Activated naive CD8-positive, alpha-beta T cell treated with anti-CD3 and anti-CD28 coated beads, Interleukin-2, amount 50 U/mL, for 24 hours (primary cell): ENCODE measurements around the gene DMD.
"Not testable (repeated sequence)": the region's sequence is repeated elsewhere in the genome, so short reads cannot be mapped to it uniquely, and the experiment has no call there.

ENCODE experiments used
- ATAC-seq: fragments of 150-1000 bp; cut with Tn5 transposase; one replicate; pipeline ENCODE4 v1.10.0; 2021
- DNase-seq: peaks from one replicate; pipeline ENCODE4 v3.0.0; 2021
- H3K27ac Mint-ChIP-seq: one replicate; pipeline ENCODE4 v1.8.0; 2021; ENCODE audit warnings: mild to moderate bottlenecking, mixed read lengths
- H3K27me3 Mint-ChIP-seq: one replicate; pipeline ENCODE4 v1.8.0; 2021; ENCODE audit warnings: mixed read lengths
- H3K36me3 Mint-ChIP-seq: one replicate; pipeline ENCODE4 v1.8.0; 2021; ENCODE audit warnings: low read depth, mixed read lengths
- H3K4me1 Mint-ChIP-seq: one replicate; pipeline ENCODE4 v1.8.0; 2021; ENCODE audit warnings: mixed read lengths
- H3K4me3 Mint-ChIP-seq: one replicate; pipeline ENCODE4 v1.8.0; 2021; ENCODE audit warnings: mild to moderate bottlenecking, moderate library complexity, mixed read lengths
- H3K9me3 Mint-ChIP-seq: one replicate; pipeline ENCODE4 v1.8.0; 2021; ENCODE audit warnings: mixed read lengths

The DMD gene

GRCh38 chrX:32268207-32268606 lies 943.1 kb downstream of the DMD start:
- H3K9me3 Mint-ChIP-seq: peaks cover 3% of the 10 kb centered on the region
- no peaks in the 10 kb centered on the region for H3K27me3 Mint-ChIP-seq
- ATAC-seq (no peak), DNase-seq (no peak)
- H3K27ac Mint-ChIP-seq: no peak overlapping the region
- no peak overlapping the region for H3K4me3 Mint-ChIP-seq
- no peaks in the 10 kb centered on the region for H3K4me1 Mint-ChIP-seq
- H3K36me3 Mint-ChIP-seq: no peaks in the 10 kb centered on the region

DNA sequence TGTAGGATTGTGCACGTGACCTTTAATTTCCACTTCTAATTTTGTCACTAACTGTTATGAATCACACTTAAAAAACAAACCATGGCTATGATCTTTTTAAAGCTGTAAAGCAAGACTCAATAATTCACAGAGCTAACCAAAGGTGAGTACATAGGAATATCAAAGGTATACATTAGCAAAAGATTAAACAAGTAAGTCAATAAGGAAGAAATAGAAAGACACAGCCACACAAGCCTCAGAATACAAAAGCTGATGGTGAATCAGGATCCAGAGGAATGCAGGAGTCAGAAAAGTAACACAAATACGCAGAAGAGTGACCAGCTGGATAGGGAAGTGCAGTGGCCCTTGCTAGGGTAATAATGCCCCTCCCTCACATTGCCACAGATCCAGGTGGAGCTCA lies 943.6 kb downstream of the DMD start:
- peaks cover 3% of the 10 kb centered on the region for H3K9me3 Mint-ChIP-seq
- no peaks in the 10 kb centered on the region for H3K4me1 Mint-ChIP-seq
- H3K4me3 Mint-ChIP-seq: no peak overlapping the region
- ATAC-seq: no peak
- no peaks in the 10 kb centered on the region for H3K36me3 Mint-ChIP-seq
- no peak for DNase-seq
- no peaks in the 10 kb centered on the region for H3K27me3 Mint-ChIP-seq
- H3K27ac Mint-ChIP-seq: no peak overlapping the region

DNA sequence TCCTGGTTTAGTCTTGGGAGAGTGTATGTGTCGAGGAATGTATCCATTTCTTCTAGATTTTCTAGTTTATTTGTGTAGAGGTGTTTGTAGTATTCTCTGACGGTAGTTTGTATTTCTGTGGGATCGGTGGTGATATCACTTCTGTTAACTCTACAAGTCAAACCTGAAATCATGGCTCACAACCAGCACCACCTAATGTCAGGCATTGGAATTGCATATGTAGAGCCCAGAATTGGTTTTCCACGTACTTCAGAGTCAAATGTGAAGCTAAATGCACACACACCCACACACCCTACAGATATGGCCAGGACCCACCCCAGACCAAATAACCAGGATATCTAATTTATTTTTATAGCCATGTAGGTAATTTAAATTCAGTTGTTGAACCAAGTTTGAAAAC lies 964.7 kb downstream of the DMD start:
- not testable (repeated sequence) for H3K27me3 Mint-ChIP-seq, H3K4me1 Mint-ChIP-seq, H3K36me3 Mint-ChIP-seq, ATAC-seq, H3K9me3 Mint-ChIP-seq, H3K27ac Mint-ChIP-seq, H3K4me3 Mint-ChIP-seq, DNase-seq

DNA sequence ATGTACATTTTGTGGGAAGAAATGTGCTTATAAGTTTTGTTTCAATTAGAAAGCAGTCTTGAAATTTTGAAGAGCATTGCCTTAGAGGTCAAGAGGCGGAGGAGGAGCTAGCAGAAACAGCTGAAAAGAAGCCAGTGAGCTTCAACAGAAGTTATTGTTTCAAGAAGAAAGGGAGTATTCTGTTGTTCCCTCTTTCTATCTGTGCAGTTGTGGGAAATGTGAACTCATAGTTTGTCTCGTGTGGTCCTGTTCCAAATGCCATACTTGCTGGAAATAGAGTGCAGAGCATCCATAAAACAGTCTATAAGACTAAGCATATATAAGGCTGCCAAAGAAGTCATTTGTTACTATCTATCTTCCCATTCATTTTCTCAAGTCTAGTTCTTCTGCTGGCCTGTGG lies 1015.7 kb downstream of the DMD start:
- no peak overlapping the region for H3K27ac Mint-ChIP-seq
- H3K9me3 Mint-ChIP-seq: no peaks in the 10 kb centered on the region
- DNase-seq: no peak
- H3K36me3 Mint-ChIP-seq: no peaks in the 10 kb centered on the region
- H3K27me3 Mint-ChIP-seq: no peaks in the 10 kb centered on the region
- no peak overlapping the region for H3K4me3 Mint-ChIP-seq
- no peak for ATAC-seq
- no peaks in the 10 kb centered on the region for H3K4me1 Mint-ChIP-seq

DNA sequence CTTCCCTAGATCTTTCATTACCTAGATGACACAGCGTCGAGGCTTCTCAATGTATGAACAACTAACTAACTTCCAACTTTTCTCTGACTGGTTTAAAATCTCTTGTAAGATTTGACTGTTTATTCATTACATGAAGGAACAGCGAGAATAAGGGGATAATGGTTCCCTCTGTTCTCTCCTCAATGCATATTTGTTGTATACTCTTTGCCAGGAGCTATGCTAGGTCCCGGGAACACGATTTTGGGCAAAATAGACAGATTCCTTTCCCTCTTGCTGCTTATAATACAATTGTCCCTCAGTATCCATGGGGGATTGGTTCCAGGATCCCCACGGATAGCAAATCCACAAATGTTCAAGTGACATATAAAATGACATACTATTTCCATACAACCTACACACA lies 1020.0 kb downstream of the DMD start:
- no peaks in the 10 kb centered on the region for H3K27me3 Mint-ChIP-seq

DNA sequence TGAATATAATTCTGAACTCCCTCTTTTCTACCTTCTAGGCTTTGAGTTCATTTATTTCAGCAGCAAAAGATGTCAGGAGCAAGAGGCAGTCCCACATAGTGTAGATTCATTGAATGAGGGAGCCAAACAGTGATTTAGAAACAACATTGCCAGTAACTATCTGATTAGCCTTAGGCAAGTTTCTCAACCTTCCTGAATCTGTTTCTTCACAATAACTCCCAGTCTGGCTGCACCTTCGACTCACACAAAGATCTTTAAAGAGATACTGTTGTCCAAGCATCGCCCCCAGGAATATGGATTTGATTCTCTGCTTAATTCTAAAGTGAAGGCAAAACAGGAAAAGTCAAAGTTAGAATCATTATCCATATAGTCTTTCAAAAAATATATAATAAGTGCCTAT lies 1026.2 kb downstream of the DMD start:
- DNase-seq: no peak
- Mint-ChIP-seq H3K9me3 (no peaks in the 10 kb centered on the region), H3K27me3 (no peaks in the 10 kb centered on the region), H3K4me3 (no peak overlapping the region), H3K4me1 (no peaks in the 10 kb centered on the region), H3K27ac (no peak overlapping the region), H3K36me3 (no peaks in the 10 kb centered on the region)
- no peak for ATAC-seq

More for the DNA sequence above, 1020.0 kb downstream of the DMD start:
- Mint-ChIP-seq H3K36me3 (no peaks in the 10 kb centered on the region), H3K4me1 (no peaks in the 10 kb centered on the region), H3K4me3 (no peak overlapping the region), H3K9me3 (no peaks in the 10 kb centered on the region), H3K27ac (no peak overlapping the region)
- ATAC-seq: no peak
- DNase-seq: no peak

- no peaks in the 10 kb centered on the region for H3K9me3 Mint-ChIP-seq
- no peaks in the 10 kb centered on the region for H3K36me3 Mint-ChIP-seq
- no peaks in the 10 kb centered on the region for H3K27me3 Mint-ChIP-seq
- no peak for ATAC-seq
- no peaks in the 10 kb centered on the region for H3K4me1 Mint-ChIP-seq
- no peak overlapping the region for H3K27ac Mint-ChIP-seq
- no peak for DNase-seq
- no peak overlapping the region for H3K4me3 Mint-ChIP-seq
Measured at GRCh38 chrX:32183066-32183465, 1028.3 kb downstream of the DMD start.

- ATAC-seq (no peak), DNase-seq (no peak)
- Mint-ChIP-seq H3K4me1 (no peaks in the 10 kb centered on the region), H3K36me3 (no peaks in the 10 kb centered on the region), H3K27me3 (no peaks in the 10 kb centered on the region), H3K9me3 (peaks cover 4% of the 10 kb centered on the region), H3K4me3 (no peak overlapping the region), H3K27ac (no peak overlapping the region)
Measured at GRCh38 chrX:32176510-32176909, 1034.8 kb downstream of the DMD start.

DNA sequence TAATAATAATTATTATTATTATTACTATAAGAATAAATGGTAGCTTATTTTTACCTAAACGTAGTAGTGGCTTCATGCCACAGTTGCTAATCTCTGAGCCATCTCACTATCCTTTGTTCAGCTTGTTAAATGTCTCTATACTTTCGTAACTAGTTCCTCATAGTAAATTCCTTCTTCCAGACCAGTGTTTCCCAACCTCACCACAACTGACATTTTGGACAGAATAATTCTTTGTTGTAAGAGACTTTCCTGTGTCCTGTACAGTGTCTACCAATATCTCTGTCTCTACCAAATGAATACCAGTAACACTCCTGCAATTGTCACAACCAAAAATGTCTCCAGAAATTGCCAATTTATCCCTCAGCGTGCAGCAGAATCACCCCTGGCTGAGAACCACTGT lies 1040.9 kb downstream of the DMD start:
- DNase-seq: no peak
- Mint-ChIP-seq H3K27me3 (no peaks in the 10 kb centered on the region), H3K9me3 (no peaks in the 10 kb centered on the region), H3K4me1 (no peaks in the 10 kb centered on the region), H3K4me3 (no peak overlapping the region), H3K27ac (no peak overlapping the region), H3K36me3 (no peaks in the 10 kb centered on the region)
- no peak for ATAC-seq

- no peak for DNase-seq
- Mint-ChIP-seq H3K36me3 (no peaks in the 10 kb centered on the region), H3K9me3 (no peaks in the 10 kb centered on the region), H3K27ac (no peak overlapping the region), H3K4me3 (no peak overlapping the region), H3K4me1 (no peaks in the 10 kb centered on the region), H3K27me3 (no peaks in the 10 kb centered on the region)
- no peak for ATAC-seq
Measured at GRCh38 chrX:32155044-32155638, 1056.2 kb downstream of the DMD start.

- Mint-ChIP-seq H3K9me3 (no peaks in the 10 kb centered on the region), H3K4me1 (no peaks in the 10 kb centered on the region), H3K27ac (no peak overlapping the region), H3K27me3 (no peaks in the 10 kb centered on the region), H3K4me3 (no peak overlapping the region), H3K36me3 (no peaks in the 10 kb centered on the region)
- DNase-seq (no peak), ATAC-seq (no peak)
Measured at GRCh38 chrX:32153585-32153984, 1057.8 kb downstream of the DMD start.

GRCh38 chrX:32150141-32150540 lies 1061.2 kb downstream of the DMD start:
- DNase-seq (no peak), ATAC-seq (no peak)
- Mint-ChIP-seq H3K9me3 (no peaks in the 10 kb centered on the region), H3K4me1 (no peaks in the 10 kb centered on the region), H3K4me3 (no peak overlapping the region), H3K27me3 (no peaks in the 10 kb centered on the region), H3K36me3 (no peaks in the 10 kb centered on the region), H3K27ac (no peak overlapping the region)

DNA sequence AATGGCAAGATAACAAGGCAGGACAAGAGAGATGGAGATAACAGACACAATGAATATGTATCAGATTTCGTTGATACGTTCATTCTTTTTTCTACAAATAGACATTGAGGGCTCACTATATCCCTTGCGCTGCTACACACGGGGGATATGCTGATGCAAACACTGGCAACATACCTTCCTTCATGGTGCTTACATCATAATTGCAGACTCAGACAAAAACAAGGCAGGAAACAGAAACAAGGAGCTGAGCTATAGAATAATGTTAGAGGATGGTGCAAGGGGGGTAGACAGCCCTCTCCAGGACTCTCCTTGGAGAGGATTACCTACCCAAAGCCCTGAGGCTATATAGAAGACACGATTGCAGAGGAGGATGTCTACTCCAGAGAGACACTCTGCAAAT lies 1069.5 kb downstream of the DMD start:
- H3K4me3 Mint-ChIP-seq: no peak overlapping the region
- H3K27ac Mint-ChIP-seq: no peak overlapping the region
- no peaks in the 10 kb centered on the region for H3K4me1 Mint-ChIP-seq
- no peaks in the 10 kb centered on the region for H3K36me3 Mint-ChIP-seq
- DNase-seq: no peak
- no peak for ATAC-seq
- H3K9me3 Mint-ChIP-seq: peaks cover 3% of the 10 kb centered on the region
- no peaks in the 10 kb centered on the region for H3K27me3 Mint-ChIP-seq

GRCh38 chrX:32139476-32139875 lies 1071.9 kb downstream of the DMD start:
- no peak for DNase-seq

DNA sequence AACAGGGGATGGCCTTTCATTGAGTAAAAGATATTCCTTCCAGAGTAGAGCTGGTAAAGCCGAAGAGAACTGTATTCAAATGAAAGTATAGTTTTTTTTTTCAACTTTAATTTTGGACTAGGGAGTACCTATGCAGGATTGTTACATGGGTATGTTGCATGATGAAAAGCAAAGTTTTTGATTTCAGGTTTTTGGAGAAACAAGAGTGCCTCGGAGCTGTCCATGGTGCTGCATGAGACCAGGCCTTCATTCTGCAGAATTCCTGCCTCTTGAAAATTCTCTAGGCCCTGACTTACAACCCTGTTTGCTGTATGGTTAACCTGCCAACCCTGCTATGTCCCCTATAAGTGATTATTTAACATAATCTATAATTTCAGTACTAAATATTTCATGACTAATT lies 1073.8 kb downstream of the DMD start:
- Mint-ChIP-seq H3K27me3 (no peaks in the 10 kb centered on the region), H3K9me3 (peaks cover 7% of the 10 kb centered on the region), H3K27ac (no peak overlapping the region)

More at GRCh38 chrX:32139476-32139875, 1071.9 kb downstream of the DMD start:
- H3K9me3 Mint-ChIP-seq: peaks cover 3% of the 10 kb centered on the region
- no peak overlapping the region for H3K4me3 Mint-ChIP-seq
- H3K27ac Mint-ChIP-seq: no peak overlapping the region
- no peaks in the 10 kb centered on the region for H3K27me3 Mint-ChIP-seq
- H3K36me3 Mint-ChIP-seq: no peaks in the 10 kb centered on the region
- no peak for ATAC-seq
- no peaks in the 10 kb centered on the region for H3K4me1 Mint-ChIP-seq

DNA sequence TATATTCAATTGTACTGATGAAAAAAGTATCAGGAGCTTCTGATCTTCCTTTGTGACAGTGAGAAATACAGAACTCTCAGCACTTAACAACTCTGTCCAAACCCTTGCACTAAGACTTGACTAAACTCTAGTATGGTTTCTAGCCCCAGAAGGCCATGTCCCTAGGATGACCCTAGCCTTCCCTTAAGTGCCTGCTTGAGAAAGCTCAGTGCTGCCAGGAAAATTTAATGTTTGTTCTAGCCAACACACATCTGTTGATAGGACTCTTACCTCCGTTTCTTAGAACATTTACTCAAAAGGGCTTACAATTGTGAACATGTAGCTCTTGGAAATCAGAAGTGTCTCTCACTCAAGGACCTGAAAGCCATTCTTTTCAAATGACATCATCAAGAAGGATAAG lies 1084.4 kb downstream of the DMD start:
- H3K9me3 Mint-ChIP-seq: no peaks in the 10 kb centered on the region
- ATAC-seq (no peak), DNase-seq (no peak)
- H3K27me3 Mint-ChIP-seq: no peaks in the 10 kb centered on the region
- no peaks in the 10 kb centered on the region for H3K36me3 Mint-ChIP-seq
- H3K4me1 Mint-ChIP-seq: no peaks in the 10 kb centered on the region
- H3K27ac Mint-ChIP-seq: no peak overlapping the region
- no peak overlapping the region for H3K4me3 Mint-ChIP-seq

More for the DNA sequence above, 1073.8 kb downstream of the DMD start:
- ATAC-seq (no peak), DNase-seq (no peak)
- Mint-ChIP-seq H3K4me1 (no peaks in the 10 kb centered on the region), H3K4me3 (no peak overlapping the region), H3K36me3 (no peaks in the 10 kb centered on the region)
